ENCODE measurements around the gene ZMYM4.

DNA sequence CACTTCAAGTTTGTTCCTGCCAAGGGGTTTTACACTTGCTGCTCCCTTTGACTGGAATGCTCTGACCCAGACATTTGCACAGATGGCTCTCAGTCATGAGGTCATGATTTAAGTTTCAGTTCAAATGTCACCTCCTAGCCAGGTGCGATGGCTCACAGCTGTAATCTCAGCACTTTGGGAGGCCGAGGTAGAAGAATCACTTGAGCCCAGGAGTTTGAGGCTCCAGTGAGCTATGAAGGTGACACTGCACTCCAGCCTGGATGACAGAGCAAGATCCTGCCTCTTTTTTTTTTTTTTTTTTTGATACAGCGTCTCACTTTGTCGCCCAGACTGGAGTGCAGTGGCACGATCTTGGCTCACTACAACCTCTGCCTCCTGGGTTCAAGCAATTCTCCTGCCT is 4.5 kb upstream of the ZMYM4 start:
- TF ChIP-seq EZH2 (IDR thresholded peaks at IDR 0.05; ENCODE audit: borderline replicate concordance, control insufficient read depth, low read depth, low read length): no peak
- TF ChIP-seq, protein P1, sequence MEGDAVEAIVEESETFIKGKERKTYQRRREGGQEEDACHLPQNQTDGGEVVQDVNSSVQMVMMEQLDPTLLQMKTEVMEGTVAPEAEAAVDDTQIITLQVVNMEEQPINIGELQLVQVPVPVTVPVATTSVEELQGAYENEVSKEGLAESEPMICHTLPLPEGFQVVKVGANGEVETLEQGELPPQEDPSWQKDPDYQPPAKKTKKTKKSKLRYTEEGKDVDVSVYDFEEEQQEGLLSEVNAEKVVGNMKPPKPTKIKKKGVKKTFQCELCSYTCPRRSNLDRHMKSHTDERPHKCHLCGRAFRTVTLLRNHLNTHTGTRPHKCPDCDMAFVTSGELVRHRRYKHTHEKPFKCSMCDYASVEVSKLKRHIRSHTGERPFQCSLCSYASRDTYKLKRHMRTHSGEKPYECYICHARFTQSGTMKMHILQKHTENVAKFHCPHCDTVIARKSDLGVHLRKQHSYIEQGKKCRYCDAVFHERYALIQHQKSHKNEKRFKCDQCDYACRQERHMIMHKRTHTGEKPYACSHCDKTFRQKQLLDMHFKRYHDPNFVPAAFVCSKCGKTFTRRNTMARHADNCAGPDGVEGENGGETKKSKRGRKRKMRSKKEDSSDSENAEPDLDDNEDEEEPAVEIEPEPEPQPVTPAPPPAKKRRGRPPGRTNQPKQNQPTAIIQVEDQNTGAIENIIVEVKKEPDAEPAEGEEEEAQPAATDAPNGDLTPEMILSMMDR (IDR thresholded peaks at IDR 0.05 in 2 of 3, conservative IDR thresholded peaks at IDR 0.05 in 1 of 3; ENCODE audit: control insufficient read depth in 2 of 3, extremely low read depth in 1 of 3, insufficient read depth in 1 of 3, low read depth in 3 of 3, low read length in 3 of 3): no peak
- no peak for TF ChIP-seq KDM1A (IDR thresholded peaks at IDR 0.05; ENCODE audit: borderline replicate concordance)
- TF ChIP-seq POLR2A (IDR thresholded peaks at IDR 0.05; ENCODE audit: low read depth, low read length): no peak
- TF ChIP-seq POLR2AphosphoS5 (IDR thresholded peaks at IDR 0.05; ENCODE audit: low read length): no peak
- TF ChIP-seq ZNF687 (IDR thresholded peaks at IDR 0.05): no peak
- no peak for TF ChIP-seq EP300 (IDR thresholded peaks at IDR 0.05; ENCODE audit: borderline replicate concordance in 1 of 2, control insufficient read depth in 1 of 2, low read depth in 2 of 2, low read length in 2 of 2)
- no peak for TF ChIP-seq CEBPB (IDR thresholded peaks at IDR 0.05; ENCODE audit: borderline replicate concordance in 1 of 2, low read depth in 2 of 2, low read length in 2 of 2)

Measured in GM12878 (cell line).